Neuronal stem cell (in vitro differentiated cells): ENCODE data around the gene NOX5.

Source experiments
- DNase-seq: peaks from one replicate; pipeline ENCODE4 v3.0.0-alpha.2; 2013; ENCODE audit warnings: low spot score
- H2AFZ ChIP-seq: one replicate; pipeline ENCODE4 v1.6.1; 2013; ENCODE audit warnings: mild to moderate bottlenecking, low read length, inconsistent platforms
- H2AK5ac ChIP-seq: 2 replicates; pipeline ENCODE4 v1.6.1; 2013; ENCODE audit warnings: low read depth, mild to moderate bottlenecking, inconsistent platforms, low read length, moderate library complexity, mixed read lengths
- H2BK120ac ChIP-seq: 2 replicates; pipeline ENCODE4 v1.6.1; 2013; ENCODE audit warnings: low read depth, mild to moderate bottlenecking, inconsistent platforms, low read length, moderate library complexity, mixed read lengths
- H2BK12ac ChIP-seq: one replicate; pipeline ENCODE4 v1.6.1; 2013; ENCODE audit warnings: low read length, inconsistent platforms
- H2BK15ac ChIP-seq: 2 replicates; pipeline ENCODE4 v1.6.1; 2013; ENCODE audit warnings: mild to moderate bottlenecking, low read length, inconsistent platforms, mixed read lengths
- H2BK5ac ChIP-seq: one replicate; pipeline ENCODE4 v1.6.1; 2013; ENCODE audit warnings: inconsistent platforms, mild to moderate bottlenecking, low read length, moderate library complexity
- H3K14ac ChIP-seq: one replicate; pipeline ENCODE4 v1.6.1; 2013; ENCODE audit warnings: low read length, inconsistent platforms
- H3K18ac ChIP-seq: 2 replicates; pipeline ENCODE4 v1.6.1; 2013; ENCODE audit warnings: low read length, inconsistent platforms
- H3K23ac ChIP-seq: 2 replicates; pipeline ENCODE4 v1.6.1; 2013; ENCODE audit warnings: low read depth, mild to moderate bottlenecking, mixed read lengths, low read length, inconsistent platforms; ENCODE audit not compliant: poor library complexity
- H3K27ac ChIP-seq: replicated peaks from 3 replicates; pipeline ENCODE4 v1.5.1; 2013; ENCODE audit warnings: low read length, inconsistent platforms
- H3K27me3 ChIP-seq, 3 experiments: 2 replicates each; pipeline ENCODE4 v1.6.1; 2013; ENCODE audit warnings: low read length in 3 of 3, mild to moderate bottlenecking in 2 of 3, inconsistent platforms in 1 of 3, low read depth in 1 of 3, mixed read lengths in 1 of 3, moderate library complexity in 1 of 3; ENCODE audit not compliant: control insufficient read depth in 3 of 3, insufficient read depth in 3 of 3
- H3K36me3 ChIP-seq, 2 donors: replicated peaks in 1 of 2; 2 replicates each; pipeline ENCODE4 v1.6.1; 2013; ENCODE audit warnings: low read length in 2 of 2; ENCODE audit not compliant: control insufficient read depth in 2 of 2, insufficient read depth in 2 of 2
- H3K4ac ChIP-seq: 2 replicates; pipeline ENCODE4 v1.6.1; 2013; ENCODE audit warnings: inconsistent platforms, mild to moderate bottlenecking, low read length, moderate library complexity
- H3K4me1 ChIP-seq, 2 donors: 1 replicate in 1 of 2; 2 replicates in 1 of 2; pipeline ENCODE4 v1.6.1; 2013; ENCODE audit warnings: low read length in 2 of 2, low read depth in 1 of 2; ENCODE audit not compliant: control insufficient read depth in 2 of 2, insufficient read depth in 1 of 2
- H3K4me2 ChIP-seq: one replicate; pipeline ENCODE4 v1.6.1; 2013; ENCODE audit warnings: mild to moderate bottlenecking, low read length, inconsistent platforms; ENCODE audit not compliant: insufficient read depth, poor library complexity, severe bottlenecking
- H3K4me3 ChIP-seq, 2 donors: 2 replicates each; pipeline ENCODE4 v1.5.1; 2013; ENCODE audit warnings: low read length in 2 of 2, mild to moderate bottlenecking in 2 of 2, inconsistent platforms in 1 of 2, moderate library complexity in 1 of 2
- H3K79me1 ChIP-seq: one replicate; pipeline ENCODE4 v1.6.1; 2013; ENCODE audit warnings: low read depth, mild to moderate bottlenecking, inconsistent platforms, low read length, moderate library complexity
- H3K9ac ChIP-seq: one replicate; pipeline ENCODE4 v1.6.1; 2013; ENCODE audit warnings: mild to moderate bottlenecking, low read depth, low read length, inconsistent platforms; ENCODE audit not compliant: poor library complexity
- H3K9me3 ChIP-seq, 2 donors: replicated peaks in 1 of 2; 2 replicates each; pipeline versions ENCODE3 to v1.6.1; 2013; ENCODE audit warnings: low read length in 2 of 2, mild to moderate bottlenecking in 2 of 2, inconsistent platforms in 1 of 2, low read depth in 1 of 2, mixed read lengths in 1 of 2, moderate library complexity in 1 of 2; ENCODE audit not compliant: control insufficient read depth in 2 of 2, insufficient read depth in 1 of 2
- H4K8ac ChIP-seq: one replicate; pipeline ENCODE4 v1.6.1; 2013; ENCODE audit warnings: low read depth, mild to moderate bottlenecking, inconsistent platforms, low read length, moderate library complexity
- H4K91ac ChIP-seq: one replicate; pipeline ENCODE4 v1.6.1; 2013; ENCODE audit warnings: low read length, low read depth, mild to moderate bottlenecking, inconsistent platforms; ENCODE audit not compliant: poor library complexity
- WGBS, 2 donors: extraction: QIAGEN DNeasy Blood & Tissue Kit; methylation state at CpG; one replicate each; pipeline ENCODE4 v1.1.7; 2013; ENCODE audit warnings: missing lambda C conversion rate in 2 of 2, mixed read lengths in 1 of 2; ENCODE audit not compliant: insufficient read length in 2 of 2, insufficient replicate concordance in 1 of 2; ENCODE audit errors: extremely low coverage in 2 of 2; 5-methylcytosine and 5-hydroxymethylcytosine counted together

NOX5 gene

DNA sequence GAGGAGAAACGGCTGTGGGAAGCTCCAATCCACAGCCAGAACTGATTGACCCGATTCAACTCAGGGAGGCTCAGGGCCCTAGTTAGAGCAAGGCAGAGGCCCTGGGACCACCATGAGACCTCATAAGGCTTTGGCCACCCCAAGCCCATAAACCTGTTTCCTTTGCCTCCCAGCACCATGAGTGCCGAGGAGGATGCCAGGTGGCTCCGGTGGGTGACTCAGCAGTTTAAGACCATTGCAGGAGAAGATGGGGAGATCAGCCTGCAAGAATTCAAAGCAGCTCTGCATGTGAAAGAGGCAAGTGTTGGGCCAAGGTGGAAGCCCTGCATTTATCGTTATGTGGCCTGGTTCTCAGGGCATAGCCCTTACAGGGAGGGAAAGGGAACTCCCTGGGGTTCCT is 11.9 kb downstream of the NOX5 start:
- no peak overlapping the region for H2AFZ ChIP-seq
- H3K4ac ChIP-seq = no peak overlapping the region
- H3K9ac ChIP-seq = no peak overlapping the region
- H3K4me1 ChIP-seq = peaks cover 0 to under 1% of the 10 kb centered on the region in 2 donors
- H3K27ac ChIP-seq = no peak overlapping the region
- no peak overlapping the region for H3K4me2 ChIP-seq
- peaks cover 0 to 12% (median 0%) of the 10 kb centered on the region in 3 experiments for H3K27me3 ChIP-seq
- no CpG with 5 or more reads among the region's 5 CpGs for WGBS, 2 donors
- no peak overlapping the region for H3K4me3 ChIP-seq
- no peak overlapping the region for H3K23ac ChIP-seq
- H2AK5ac ChIP-seq = peak overlapping the region; percentile 13
- no peak overlapping the region for H2BK12ac ChIP-seq
- DNase-seq = no peak
- H4K91ac ChIP-seq = no peak overlapping the region
- H3K36me3 ChIP-seq = no peaks in the 10 kb centered on the region
- H3K14ac ChIP-seq = no peak overlapping the region
- no peaks in the 10 kb centered on the region for H3K79me1 ChIP-seq
- H3K18ac ChIP-seq = no peak overlapping the region
- no peak overlapping the region for H2BK120ac ChIP-seq
- H4K8ac ChIP-seq = no peak overlapping the region
- H3K9me3 ChIP-seq = no peaks in the 10 kb centered on the region
- H2BK15ac ChIP-seq = no peak overlapping the region
- no peak overlapping the region for H2BK5ac ChIP-seq

DNA sequence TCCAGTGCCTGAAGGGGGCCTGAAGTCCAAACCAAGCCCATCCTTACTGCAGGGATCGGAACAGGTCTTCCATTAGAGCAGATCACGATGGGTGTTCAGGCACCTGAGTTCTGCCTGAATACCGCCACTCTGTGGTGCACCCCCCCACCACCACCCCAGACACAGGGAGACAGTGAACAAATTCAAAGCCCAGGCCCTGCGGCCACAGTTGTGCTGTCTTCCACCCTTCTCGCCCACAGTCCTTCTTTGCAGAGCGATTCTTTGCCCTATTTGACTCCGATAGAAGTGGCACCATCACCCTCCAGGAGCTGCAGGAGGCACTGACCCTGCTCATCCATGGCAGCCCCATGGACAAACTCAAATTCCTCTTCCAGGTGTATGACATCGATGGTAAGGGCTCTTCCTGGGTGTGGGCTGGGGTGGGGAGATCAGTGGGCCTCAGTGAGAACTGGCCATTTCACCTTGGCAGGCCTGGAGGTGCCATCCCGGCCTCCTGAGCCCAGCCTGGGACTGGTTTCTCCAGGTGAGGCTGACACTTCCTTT is 13.6 kb downstream of the NOX5 start:
- Histone ChIP-seq H3K27ac (no peak overlapping the region), H2BK15ac (no peak overlapping the region), H2BK5ac (no peak overlapping the region), H3K4me1 (peaks cover 0 to 1% of the 10 kb centered on the region in 2 donors), H3K23ac (no peak overlapping the region), H2AK5ac (no peak overlapping the region), H3K14ac (no peak overlapping the region), H4K91ac (no peak overlapping the region), H2BK12ac (no peak overlapping the region), H3K18ac (no peak overlapping the region), H3K4me3 (no peak overlapping the region), H2AFZ (no peak overlapping the region), H3K4me2 (no peak overlapping the region), H3K79me1 (no peaks in the 10 kb centered on the region), H3K36me3 (no peaks in the 10 kb centered on the region), H3K4ac (no peak overlapping the region), H3K27me3 (peaks cover 0 to 21% (median 2%) of the 10 kb centered on the region in 3 experiments), H3K9me3 (no peaks in the 10 kb centered on the region), H3K9ac (peak overlapping the region; percentile 14), H2BK120ac (no peak overlapping the region), H4K8ac (no peak overlapping the region)
- WGBS, 2 donors = no CpG with 5 or more reads among the region's 9 CpGs
- DNase-seq = no peak

DNA sequence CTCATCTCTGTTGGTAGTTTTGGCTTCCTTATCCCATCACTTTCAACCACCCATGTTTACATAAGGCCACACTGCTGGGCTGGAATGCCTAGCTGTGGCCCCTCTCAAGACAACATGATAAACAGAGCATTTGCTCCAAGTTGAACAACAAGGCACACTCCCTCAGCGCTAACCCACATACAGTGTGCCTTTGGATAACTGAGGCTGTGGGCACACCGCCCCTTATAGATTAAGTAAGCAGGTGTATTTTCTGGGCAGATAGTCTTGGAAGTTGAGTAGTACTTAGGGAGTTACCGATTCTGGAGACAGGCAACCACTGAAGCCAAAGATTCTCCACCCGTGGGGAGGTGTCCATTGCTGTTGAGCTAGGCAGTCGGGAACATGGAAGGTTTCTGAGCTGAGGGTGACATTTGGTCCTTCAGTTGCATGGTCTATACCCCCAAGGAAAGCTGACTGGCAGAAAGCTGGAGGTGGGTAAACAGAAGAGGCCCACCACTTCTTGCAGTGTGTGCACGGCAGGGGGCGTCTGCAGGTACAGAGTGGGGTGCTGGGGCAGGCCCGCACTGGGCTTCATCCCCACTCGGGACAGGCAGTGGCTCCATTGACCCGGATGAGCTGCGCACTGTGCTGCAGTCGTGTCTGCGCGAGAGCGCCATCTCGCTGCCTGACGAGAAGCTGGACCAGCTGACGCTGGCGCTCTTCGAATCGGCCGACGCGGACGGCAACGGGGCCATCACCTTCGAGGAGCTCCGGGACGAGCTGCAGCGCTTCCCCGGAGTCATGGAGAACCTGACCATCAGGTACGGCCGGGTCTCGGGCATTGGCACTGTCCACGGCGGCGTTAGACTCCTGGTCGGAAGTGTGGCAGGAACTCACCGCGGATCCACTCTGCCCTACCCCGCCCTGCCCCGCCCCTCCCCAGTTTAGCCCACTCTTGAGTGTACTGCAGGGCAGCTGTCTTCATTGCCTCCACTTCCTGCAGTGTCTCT is 16.8 kb downstream of the NOX5 start:
- Histone ChIP-seq H2AK5ac (no peak overlapping the region), H3K27ac (no peak overlapping the region), H3K23ac (peak overlapping the region; percentile 38), H3K27me3 (peaks cover 0 to 26% (median 2%) of the 10 kb centered on the region in 3 experiments), H3K9ac (no peak overlapping the region), H3K14ac (no peak overlapping the region), H3K79me1 (no peaks in the 10 kb centered on the region), H3K4me2 (peak overlapping the region; percentile 64), H4K91ac (no peak overlapping the region), H2BK15ac (no peak overlapping the region), H3K4me3 (peak overlapping the region in 1 of 2 donors; percentile 72), H3K4ac (no peak overlapping the region), H2BK12ac (no peak overlapping the region), H2AFZ (peak overlapping the region; percentile 77), H4K8ac (no peak overlapping the region), H3K9me3 (no peaks in the 10 kb centered on the region), H2BK120ac (no peak overlapping the region), H2BK5ac (no peak overlapping the region), H3K18ac (peak overlapping the region; percentile 76), H3K36me3 (no peaks in the 10 kb centered on the region), H3K4me1 (peaks cover 0 to 1% of the 10 kb centered on the region in 2 donors)
- peak; percentile 30 for DNase-seq
- no CpG with 5 or more reads among the region's 42 CpGs for WGBS, 2 donors

DNA sequence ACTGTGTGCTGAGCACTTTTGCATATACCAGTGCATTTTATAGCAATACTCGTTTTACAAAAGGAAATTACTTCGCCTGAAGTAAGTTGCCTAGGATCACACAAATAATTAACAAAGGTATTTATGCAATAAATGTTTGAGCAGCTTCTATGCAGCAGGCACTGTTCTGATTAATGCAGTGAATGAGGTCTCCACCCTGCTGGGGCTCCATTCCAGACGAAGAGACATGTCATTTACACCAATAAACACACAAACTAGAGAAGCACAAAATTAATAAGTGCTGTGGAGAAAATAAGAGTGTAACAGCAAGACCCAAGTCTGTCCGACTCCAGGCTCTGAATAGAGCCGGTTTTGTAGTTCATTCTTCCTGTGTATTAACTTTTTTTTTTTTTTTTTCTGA is 17.5 kb downstream of the NOX5 start:
- no peak overlapping the region for H2BK5ac ChIP-seq
- no peaks in the 10 kb centered on the region for H3K9me3 ChIP-seq
- H2BK12ac ChIP-seq = no peak overlapping the region
- no peak overlapping the region for H3K14ac ChIP-seq
- WGBS, 2 donors = no CpG with 5 or more reads among the region's 5 CpGs
- H2AFZ ChIP-seq = peak overlapping the region; percentile 77
- H3K36me3 ChIP-seq = no peaks in the 10 kb centered on the region
- no peak overlapping the region for H3K4me3 ChIP-seq
- no peak overlapping the region for H2BK120ac ChIP-seq
- peaks cover 0 to 26% (median 2%) of the 10 kb centered on the region in 3 experiments for H3K27me3 ChIP-seq
- no peak overlapping the region for H2BK15ac ChIP-seq
- H4K8ac ChIP-seq = no peak overlapping the region
- no peak overlapping the region for H3K9ac ChIP-seq
- peaks cover 0 to 1% of the 10 kb centered on the region in 2 donors for H3K4me1 ChIP-seq
- no peak overlapping the region for H3K27ac ChIP-seq
- no peak overlapping the region for H3K4ac ChIP-seq
- H3K23ac ChIP-seq = no peak overlapping the region
- no peak overlapping the region for H2AK5ac ChIP-seq
- H3K79me1 ChIP-seq = no peaks in the 10 kb centered on the region
- H4K91ac ChIP-seq = no peak overlapping the region
- H3K18ac ChIP-seq = no peak overlapping the region
- H3K4me2 ChIP-seq = peak overlapping the region; percentile 64
- DNase-seq = no peak
